Tibial nerve (tissue), 4 donors: ENCODE measurements around the gene NXPH3. TPM values are rescaled to one million over a fixed set of nuclear protein-coding genes. Genes with fewer than 3 reads are reported as not detected.
A peak's percentile ranks its signal among the peaks of the same experiment; 100 is the strongest.

Source experiments
- DNase-seq, 2 donors: peaks; one replicate each; pipeline ENCODE4 v3.0.0-alpha.2; 2019; ENCODE audit warnings: low spot score in 2 of 2
- H3K27ac ChIP-seq, 4 donors: fragments of 200-600 bp; sonication (generic) in 3 of 4; one replicate each; pipeline ENCODE4 v1.5.1; 2017 to 2019; ENCODE audit warnings: mild to moderate bottlenecking in 1 of 4
- H3K27me3 ChIP-seq, 2 donors: fragments of 200-600 bp; sonication (generic) in 1 of 2; one replicate each; pipeline versions ENCODE4 v1.5.1 to v1.6.0; 2017 to 2019
- H3K36me3 ChIP-seq, 3 donors: fragments of 200-600 bp; sonication (generic); one replicate each; pipeline ENCODE4 v1.5.1; 2018 to 2019
- H3K4me1 ChIP-seq, 4 donors: fragments of 200-600 bp; sonication (generic) in 3 of 4; one replicate each; pipeline ENCODE4 v1.5.1; 2017 to 2019
- H3K4me3 ChIP-seq, 4 donors: fragments of 200-600 bp; sonication (generic) in 3 of 4; one replicate each; pipeline ENCODE4 v1.5.1; 2017 to 2019; ENCODE audit warnings: mild to moderate bottlenecking in 1 of 4, moderate library complexity in 1 of 4
- H3K9me3 ChIP-seq, 4 donors: fragments of 200-600 bp; sonication (generic) in 3 of 4; one replicate each; pipeline ENCODE4 v1.5.1; 2017 to 2019
- CTCF ChIP-seq, 5 experiments: fragments of 200-600 bp in 3 of 5; fragments of 450-650 bp in 2 of 5; sonication (generic) in 3 of 5; IDR thresholded peaks; one replicate each; pipeline ENCODE4 v1.5.1; 2016 to 2019; ENCODE audit warnings: antibody characterized with exemption in 5 of 5, mild to moderate bottlenecking in 3 of 5, moderate library complexity in 2 of 5
- EP300 ChIP-seq, 2 donors: sonication (generic); formaldehyde crosslinking; IDR thresholded peaks; one replicate each; pipeline ENCODE4 v1.6.1; 2017; ENCODE audit warnings: antibody characterized with exemption in 2 of 2, mild to moderate bottlenecking in 1 of 2
- POLR2A ChIP-seq, 2 donors: fragments of 450-650 bp; IDR thresholded peaks; one replicate each; pipeline ENCODE4 v1.6.1; 2017; ENCODE audit warnings: antibody characterized with exemption in 2 of 2, mild to moderate bottlenecking in 2 of 2, moderate library complexity in 2 of 2
- WGBS, 2 donors: methylation state at CpG; one replicate each; pipeline ENCODE4 v1.1.5; 2018; 5-methylcytosine and 5-hydroxymethylcytosine counted together
- total RNA-seq, 4 donors: library from RNA; depleted of rRNA; stranded (reverse); fragments of >200 nt; gene quantifications; one replicate each; pipeline ENCODE4 v1.1.0, GENCODE V29; 2016

The NXPH3 gene
- total RNA-seq, 4 donors from 2014 or later = 5.4 to 21.9 (median 11.4) TPM

- H3K4me1 ChIP-seq = peaks cover 0 to 52% (median 31%) of the 10 kb centered on the region in 4 donors
- H3K9me3 ChIP-seq = no peaks in the 10 kb centered on the region
- no peak overlapping the region for H3K4me3 ChIP-seq
- DNase-seq = no peak
- 79 to 81% methylated on average over 12 of the region's 12 CpGs for WGBS, 2 donors
- peak overlapping the region in 2 of 4 donors; percentile 15 to 60 for H3K27ac ChIP-seq
- H3K36me3 ChIP-seq = no peaks in the 10 kb centered on the region
- no peak for TF ChIP-seq EP300 (IDR thresholded peaks at IDR 0.05)
- no peak for TF ChIP-seq POLR2A (IDR thresholded peaks at IDR 0.05)
- no peak for TF ChIP-seq CTCF (IDR thresholded peaks at IDR 0.05)
- no peaks in the 10 kb centered on the region for H3K27me3 ChIP-seq
Measured at GRCh38 chr17:49551221-49552069, 24.2 kb upstream of the NXPH3 start.

- H3K9me3 ChIP-seq = no peaks in the 10 kb centered on the region
- 55 to 71% methylated on average over 18 to 22 of the region's 27 CpGs for WGBS, 2 donors
- TF ChIP-seq POLR2A (IDR thresholded peaks at IDR 0.05) = no peak
- no peak for TF ChIP-seq CTCF (IDR thresholded peaks at IDR 0.05)
- no peak for TF ChIP-seq EP300 (IDR thresholded peaks at IDR 0.05)
- no peak overlapping the region for H3K4me3 ChIP-seq
- H3K27me3 ChIP-seq = no peaks in the 10 kb centered on the region
- H3K4me1 ChIP-seq = peaks cover 0 to 53% (median 30%) of the 10 kb centered on the region in 4 donors
- H3K36me3 ChIP-seq = no peaks in the 10 kb centered on the region
- no peak for DNase-seq
- peak overlapping the region in 2 of 4 donors; percentile 34 to 60 for H3K27ac ChIP-seq
Measured at GRCh38 chr17:49552070-49552751, 23.5 kb upstream of the NXPH3 start.

- Histone ChIP-seq H3K27me3 (no peaks in the 10 kb centered on the region), H3K36me3 (no peaks in the 10 kb centered on the region), H3K9me3 (no peaks in the 10 kb centered on the region), H3K4me1 (peaks cover 0 to 42% (median 23%) of the 10 kb centered on the region in 4 donors), H3K4me3 (no peak overlapping the region), H3K27ac (no peak overlapping the region)
- TF ChIP-seq POLR2A (IDR thresholded peaks at IDR 0.05) (no peak), EP300 (IDR thresholded peaks at IDR 0.05) (no peak), CTCF (IDR thresholded peaks at IDR 0.05) (no peak)
- no peak for DNase-seq
- 80 to 94% methylated on average over 8 of the region's 8 CpGs for WGBS, 2 donors
Measured at GRCh38 chr17:49553676-49554335, 21.9 kb upstream of the NXPH3 start.

GRCh38 chr17:49554694-49555494 is 20.8 kb upstream of the NXPH3 start:
- H3K9me3 ChIP-seq = no peaks in the 10 kb centered on the region
- H3K27ac ChIP-seq = peak overlapping the region in 2 of 4 donors; percentile 34 to 74
- H3K4me3 ChIP-seq = no peak overlapping the region
- H3K4me1 ChIP-seq = peaks cover 0 to 41% (median 23%) of the 10 kb centered on the region in 4 donors
- no peaks in the 10 kb centered on the region for H3K27me3 ChIP-seq
- no peak for TF ChIP-seq CTCF (IDR thresholded peaks at IDR 0.05)
- TF ChIP-seq EP300 (IDR thresholded peaks at IDR 0.05) = no peak
- no peak for TF ChIP-seq POLR2A (IDR thresholded peaks at IDR 0.05)
- WGBS, 2 donors = 71 to 76% methylated on average over 8 to 14 of the region's 14 CpGs
- DNase-seq = no peak
- no peaks in the 10 kb centered on the region for H3K36me3 ChIP-seq
